ENCODE data around the gene STRN.

DNA sequence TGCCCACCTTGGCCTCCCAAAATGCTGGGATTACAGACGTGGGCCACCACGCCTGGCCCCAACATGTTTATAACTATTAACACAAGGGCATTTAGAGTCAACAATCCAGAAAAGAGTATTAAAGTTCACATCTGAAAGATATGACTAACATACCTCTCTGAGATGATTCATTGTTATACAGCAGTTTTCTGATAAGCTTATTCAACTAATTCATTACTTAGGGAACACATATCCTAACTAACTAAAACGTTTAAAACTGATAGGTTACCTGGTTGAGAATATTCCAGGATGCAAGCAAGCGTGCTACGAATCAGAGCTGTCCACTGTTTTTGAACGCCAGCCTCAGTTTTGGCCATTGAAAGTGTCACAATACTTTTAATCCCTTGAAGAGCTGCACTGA is 34.0 kb upstream of the STRN start:
- TF ChIP-seq, protein P1, sequence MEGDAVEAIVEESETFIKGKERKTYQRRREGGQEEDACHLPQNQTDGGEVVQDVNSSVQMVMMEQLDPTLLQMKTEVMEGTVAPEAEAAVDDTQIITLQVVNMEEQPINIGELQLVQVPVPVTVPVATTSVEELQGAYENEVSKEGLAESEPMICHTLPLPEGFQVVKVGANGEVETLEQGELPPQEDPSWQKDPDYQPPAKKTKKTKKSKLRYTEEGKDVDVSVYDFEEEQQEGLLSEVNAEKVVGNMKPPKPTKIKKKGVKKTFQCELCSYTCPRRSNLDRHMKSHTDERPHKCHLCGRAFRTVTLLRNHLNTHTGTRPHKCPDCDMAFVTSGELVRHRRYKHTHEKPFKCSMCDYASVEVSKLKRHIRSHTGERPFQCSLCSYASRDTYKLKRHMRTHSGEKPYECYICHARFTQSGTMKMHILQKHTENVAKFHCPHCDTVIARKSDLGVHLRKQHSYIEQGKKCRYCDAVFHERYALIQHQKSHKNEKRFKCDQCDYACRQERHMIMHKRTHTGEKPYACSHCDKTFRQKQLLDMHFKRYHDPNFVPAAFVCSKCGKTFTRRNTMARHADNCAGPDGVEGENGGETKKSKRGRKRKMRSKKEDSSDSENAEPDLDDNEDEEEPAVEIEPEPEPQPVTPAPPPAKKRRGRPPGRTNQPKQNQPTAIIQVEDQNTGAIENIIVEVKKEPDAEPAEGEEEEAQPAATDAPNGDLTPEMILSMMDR (IDR thresholded peaks at IDR 0.05; ENCODE audit: insufficient read depth, low read length), result no peak
- TF ChIP-seq POLR2AphosphoS5 (IDR thresholded peaks at IDR 0.05; ENCODE audit: low read depth) (no peak), SPI1 (IDR thresholded peaks at IDR 0.05; ENCODE audit: borderline replicate concordance, low read depth) (no peak), GABPA (IDR thresholded peaks at IDR 0.05; ENCODE audit: low read depth) (no peak)
- TF ChIP-seq, protein P2, sequence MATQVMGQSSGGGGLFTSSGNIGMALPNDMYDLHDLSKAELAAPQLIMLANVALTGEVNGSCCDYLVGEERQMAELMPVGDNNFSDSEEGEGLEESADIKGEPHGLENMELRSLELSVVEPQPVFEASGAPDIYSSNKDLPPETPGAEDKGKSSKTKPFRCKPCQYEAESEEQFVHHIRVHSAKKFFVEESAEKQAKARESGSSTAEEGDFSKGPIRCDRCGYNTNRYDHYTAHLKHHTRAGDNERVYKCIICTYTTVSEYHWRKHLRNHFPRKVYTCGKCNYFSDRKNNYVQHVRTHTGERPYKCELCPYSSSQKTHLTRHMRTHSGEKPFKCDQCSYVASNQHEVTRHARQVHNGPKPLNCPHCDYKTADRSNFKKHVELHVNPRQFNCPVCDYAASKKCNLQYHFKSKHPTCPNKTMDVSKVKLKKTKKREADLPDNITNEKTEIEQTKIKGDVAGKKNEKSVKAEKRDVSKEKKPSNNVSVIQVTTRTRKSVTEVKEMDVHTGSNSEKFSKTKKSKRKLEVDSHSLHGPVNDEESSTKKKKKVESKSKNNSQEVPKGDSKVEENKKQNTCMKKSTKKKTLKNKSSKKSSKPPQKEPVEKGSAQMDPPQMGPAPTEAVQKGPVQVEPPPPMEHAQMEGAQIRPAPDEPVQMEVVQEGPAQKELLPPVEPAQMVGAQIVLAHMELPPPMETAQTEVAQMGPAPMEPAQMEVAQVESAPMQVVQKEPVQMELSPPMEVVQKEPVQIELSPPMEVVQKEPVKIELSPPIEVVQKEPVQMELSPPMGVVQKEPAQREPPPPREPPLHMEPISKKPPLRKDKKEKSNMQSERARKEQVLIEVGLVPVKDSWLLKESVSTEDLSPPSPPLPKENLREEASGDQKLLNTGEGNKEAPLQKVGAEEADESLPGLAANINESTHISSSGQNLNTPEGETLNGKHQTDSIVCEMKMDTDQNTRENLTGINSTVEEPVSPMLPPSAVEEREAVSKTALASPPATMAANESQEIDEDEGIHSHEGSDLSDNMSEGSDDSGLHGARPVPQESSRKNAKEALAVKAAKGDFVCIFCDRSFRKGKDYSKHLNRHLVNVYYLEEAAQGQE (IDR thresholded peaks at IDR 0.05; ENCODE audit: insufficient replicate concordance, low read depth), result no peak

All from HL-60 (cell line).